K562 (cell line): ENCODE data around the gene UNC119B. TPM values are rescaled to one million over a fixed set of nuclear protein-coding genes. Genes with fewer than 3 reads are reported as not detected.
A peak's percentile ranks its signal among the peaks of the same experiment; 100 is the strongest.

Experiments
- ARHGAP35 ChIP-seq: fragments of 450-650 bp; IDR thresholded peaks from 2 replicates; pipeline ENCODE4 v1.6.1; 2018; ENCODE audit not compliant: partially characterized antibody
- ATF1 ChIP-seq, 2 experiments: fragments of 450-650 bp in 1 of 2; IDR thresholded peaks; 2 replicates each; pipeline ENCODE4 v1.6.1; 2016; ENCODE audit warnings: missing compliant biosample characterization in 1 of 2, missing genetic modification characterization in 1 of 2
- BCL6 ChIP-seq: fragments of 250-450 bp; sonication (Bioruptor Pico); IDR thresholded peaks from 2 replicates; pipeline ENCODE4 v1.4.0; 2020
- CBX3 ChIP-seq, 2 experiments: IDR thresholded peaks; 1 replicate in 1 of 2; 2 replicates in 1 of 2; pipeline ENCODE4 v1.6.1; 2012; ENCODE audit warnings: inconsistent platforms in 2 of 2, low read length in 2 of 2, borderline replicate concordance in 1 of 2, control low read depth in 1 of 2
- E2F1 ChIP-seq: sonication (generic); formaldehyde crosslinking; IDR thresholded peaks from 2 replicates; pipeline ENCODE4 v1.8.1; 2023; ENCODE audit warnings: mild to moderate bottlenecking, missing genetic modification reagents, moderate library complexity
- HDAC1 ChIP-seq, 2 experiments: fragments of 450-650 bp; IDR thresholded peaks; 2 replicates each; pipeline ENCODE4 v1.6.1; 2016 to 2017; ENCODE audit warnings: inconsistent platforms in 1 of 2, mild to moderate bottlenecking in 1 of 2, moderate library complexity in 1 of 2
- KDM4B ChIP-seq, 2 experiments: fragments of 450-650 bp in 1 of 2; sonication (generic) in 1 of 2; IDR thresholded peaks; 2 replicates each; pipeline ENCODE4 v1.6.1; 2016 to 2017; ENCODE audit warnings: borderline replicate concordance in 2 of 2, antibody characterized with exemption in 1 of 2, low read depth in 1 of 2, mild to moderate bottlenecking in 1 of 2
- MAFK ChIP-seq: IDR thresholded peaks from 2 replicates; pipeline ENCODE4 v1.6.1; 2011; ENCODE audit warnings: low read length, improper control_type of control experiment
- MCM2 ChIP-seq: fragments of 450-650 bp; IDR thresholded peaks from 2 replicates; pipeline ENCODE4 v1.6.1; 2017; ENCODE audit warnings: low read depth, mild to moderate bottlenecking
- MEF2A ChIP-seq: IDR thresholded peaks from 2 replicates; pipeline ENCODE4 v1.6.1; 2011; ENCODE audit warnings: low read depth, mild to moderate bottlenecking, low read length, moderate library complexity; ENCODE audit not compliant: control insufficient read depth
- NCOA6 ChIP-seq: fragments of 450-650 bp; IDR thresholded peaks from 2 replicates; pipeline ENCODE4 v1.6.1; 2017; ENCODE audit warnings: mild to moderate bottlenecking
- PHB ChIP-seq: fragments of 250-450 bp; sonication (Bioruptor Pico); IDR thresholded peaks from 2 replicates; pipeline ENCODE4 v1.5.0; 2021
- RUNX1 ChIP-seq: sonication (generic); IDR thresholded peaks from 2 replicates; pipeline ENCODE4 v1.6.1; 2016; ENCODE audit warnings: antibody characterized with exemption, low read depth
- STAT5A ChIP-seq: IDR thresholded peaks from 2 replicates; pipeline ENCODE4 v1.6.1; 2012; ENCODE audit warnings: low read length, inconsistent platforms, borderline replicate concordance
- ZC3H8 ChIP-seq: fragments of 450-650 bp; IDR thresholded peaks from 2 replicates; pipeline ENCODE4 v1.6.1; 2017
- ZFX ChIP-seq: sonication (generic); formaldehyde crosslinking; IDR thresholded peaks from 2 replicates; pipeline ENCODE4 v1.8.0; 2022; ENCODE audit warnings: mild to moderate bottlenecking, missing genetic modification reagents, moderate library complexity
- ZNF79 ChIP-seq: fragments of 250-450 bp; sonication (Bioruptor Pico); IDR thresholded peaks from 2 replicates; pipeline ENCODE4 v1.4.0; 2020; ENCODE audit warnings: low read depth, mild to moderate bottlenecking, moderate library complexity
- polyA plus RNA-seq, 8 experiments: library from polyadenylated mRNA; depleted of rRNA in 4 of 8; stranded (reverse) in 5 of 8; unstranded in 3 of 8; fragments of >200 nt; fragmentation: Nextera tagmentation in 2 of 8; fragmentation: Illumina TruSeq in 1 of 8; extraction: Ambion mirVana in 2 of 8; extraction: Trizol in 1 of 8; gene quantifications; 2 replicates each; pipeline versions ENCODE4 v1.2.1 to v1.2.3, GENCODE V29; 2011 to 2014; ENCODE audit warnings: inconsistent platforms in 1 of 8, missing spikeins in 1 of 8
- total RNA-seq, 7 experiments: library from RNA; depleted of rRNA in 6 of 7; stranded (reverse); fragments of >200 nt in 6 of 7; fragmentation: Illumina TruSeq in 2 of 7; extraction: Trizol in 2 of 7; gene quantifications; 2 replicates each; pipeline versions ENCODE4 v1.2.1 to v1.2.3, GENCODE V29; 2011 to 2021; ENCODE audit warnings: low replicate concordance in 1 of 7
- TF ChIP-seq, protein P1 (sequence below): fragments of 250-450 bp; sonication (Bioruptor Pico); IDR thresholded peaks from 2 replicates; pipeline ENCODE4 v1.6.1; 2021; ENCODE audit warnings: mild to moderate bottlenecking
- TF ChIP-seq, protein P2 (sequence below): sonication (generic); formaldehyde crosslinking; IDR thresholded peaks from 2 replicates; pipeline ENCODE4 v1.8.1; 2022; ENCODE audit warnings: missing genetic modification reagents
- TF ChIP-seq, protein P3 (sequence below): fragments of 450-650 bp; IDR thresholded peaks from one replicate; pipeline ENCODE4 v1.6.1; 2018; ENCODE audit warnings: mild to moderate bottlenecking, moderate library complexity; ENCODE audit not compliant: partially characterized antibody
- TF ChIP-seq, protein P4 (sequence below): fragments of 200-800 bp; sonication (Bioruptor generic); IDR thresholded peaks from 2 replicates; pipeline ENCODE4 v1.6.1; 2016; ENCODE audit warnings: missing genetic modification characterization, missing compliant biosample characterization

Gene UNC119B
- total and polyA plus RNA-seq, 9 of the 15 experiments (the other 6 are each of a cell fraction or from before 2014, with no cell fraction given), result 4.0 to 34.5 (median 15.1) TPM

DNA sequence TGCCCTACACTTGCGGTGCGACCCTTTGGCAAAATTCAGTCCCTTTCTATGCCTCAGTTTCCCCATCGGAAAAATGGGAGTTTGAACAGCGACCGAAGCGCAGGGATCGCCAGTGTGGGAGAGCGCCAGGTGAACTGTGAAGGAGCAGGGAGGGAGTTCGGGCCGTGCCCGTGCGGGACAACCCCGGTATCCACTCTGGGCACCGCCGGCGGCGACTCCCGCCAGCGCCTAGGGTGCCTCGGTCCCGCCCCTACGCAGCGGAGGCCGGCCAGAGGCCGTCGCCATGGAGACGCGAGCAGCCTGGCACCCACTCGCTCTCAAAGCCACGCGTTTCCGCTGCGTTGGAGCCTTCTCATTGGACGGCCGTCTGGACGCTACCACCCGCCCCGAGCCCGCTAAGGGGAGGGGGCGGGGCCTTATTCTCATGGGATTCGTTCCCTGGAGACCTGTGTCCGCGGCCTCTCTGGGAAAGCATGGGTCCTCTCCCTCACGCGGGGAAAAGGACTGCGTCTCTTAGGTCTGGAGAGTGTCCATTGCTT is 24.0 kb upstream of the UNC119B start (continued):
- TF ChIP-seq, protein P1, sequence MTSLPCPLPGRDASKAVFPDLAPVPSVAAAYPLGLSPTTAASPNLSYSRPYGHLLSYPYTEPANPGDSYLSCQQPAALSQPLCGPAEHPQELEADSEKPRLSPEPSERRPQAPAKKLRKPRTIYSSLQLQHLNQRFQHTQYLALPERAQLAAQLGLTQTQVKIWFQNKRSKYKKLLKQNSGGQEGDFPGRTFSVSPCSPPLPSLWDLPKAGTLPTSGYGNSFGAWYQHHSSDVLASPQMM, result no peak
- TF ChIP-seq E2F1 (CRISPR knock-in tag) (peak; percentile 47), MCM2 (no peak), ATF1 (CRISPR knock-in tag; IDR thresholded peaks at IDR 0.05) (no peak), ATF1 (tag; IDR thresholded peaks at IDR 0.05) (peak; percentile 93), MAFK (no peak), ZFX (CRISPR knock-in tag) (peak; percentile 43), ZC3H8 (no peak), PHB (CRISPR knock-in tag) (no peak), ZNF79 (CRISPR knock-in tag) (no peak), HDAC1 (IDR thresholded peaks at IDR 0.05) (no peak), STAT5A (no peak), KDM4B (IDR thresholded peaks at IDR 0.05; ENCODE audit: borderline replicate concordance in 2 of 2, low read depth in 1 of 2) (no peak), CBX3 (IDR thresholded peaks at IDR 0.05; ENCODE audit: borderline replicate concordance in 1 of 2, low read length in 2 of 2) (no peak), BCL6 (CRISPR knock-in tag) (no peak), MEF2A (no peak), ARHGAP35 (no peak), NCOA6 (no peak), RUNX1 (no peak)
- TF ChIP-seq, protein P2, sequence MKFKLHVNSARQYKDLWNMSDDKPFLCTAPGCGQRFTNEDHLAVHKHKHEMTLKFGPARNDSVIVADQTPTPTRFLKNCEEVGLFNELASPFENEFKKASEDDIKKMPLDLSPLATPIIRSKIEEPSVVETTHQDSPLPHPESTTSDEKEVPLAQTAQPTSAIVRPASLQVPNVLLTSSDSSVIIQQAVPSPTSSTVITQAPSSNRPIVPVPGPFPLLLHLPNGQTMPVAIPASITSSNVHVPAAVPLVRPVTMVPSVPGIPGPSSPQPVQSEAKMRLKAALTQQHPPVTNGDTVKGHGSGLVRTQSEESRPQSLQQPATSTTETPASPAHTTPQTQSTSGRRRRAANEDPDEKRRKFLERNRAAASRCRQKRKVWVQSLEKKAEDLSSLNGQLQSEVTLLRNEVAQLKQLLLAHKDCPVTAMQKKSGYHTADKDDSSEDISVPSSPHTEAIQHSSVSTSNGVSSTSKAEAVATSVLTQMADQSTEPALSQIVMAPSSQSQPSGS (CRISPR knock-in tag), result no peak
- TF ChIP-seq, protein P3, sequence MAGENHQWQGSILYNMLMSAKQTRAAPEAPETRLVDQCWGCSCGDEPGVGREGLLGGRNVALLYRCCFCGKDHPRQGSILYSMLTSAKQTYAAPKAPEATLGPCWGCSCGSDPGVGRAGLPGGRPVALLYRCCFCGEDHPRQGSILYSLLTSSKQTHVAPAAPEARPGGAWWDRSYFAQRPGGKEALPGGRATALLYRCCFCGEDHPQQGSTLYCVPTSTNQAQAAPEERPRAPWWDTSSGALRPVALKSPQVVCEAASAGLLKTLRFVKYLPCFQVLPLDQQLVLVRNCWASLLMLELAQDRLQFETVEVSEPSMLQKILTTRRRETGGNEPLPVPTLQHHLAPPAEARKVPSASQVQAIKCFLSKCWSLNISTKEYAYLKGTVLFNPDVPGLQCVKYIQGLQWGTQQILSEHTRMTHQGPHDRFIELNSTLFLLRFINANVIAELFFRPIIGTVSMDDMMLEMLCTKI, result no peak
- TF ChIP-seq, protein P4, sequence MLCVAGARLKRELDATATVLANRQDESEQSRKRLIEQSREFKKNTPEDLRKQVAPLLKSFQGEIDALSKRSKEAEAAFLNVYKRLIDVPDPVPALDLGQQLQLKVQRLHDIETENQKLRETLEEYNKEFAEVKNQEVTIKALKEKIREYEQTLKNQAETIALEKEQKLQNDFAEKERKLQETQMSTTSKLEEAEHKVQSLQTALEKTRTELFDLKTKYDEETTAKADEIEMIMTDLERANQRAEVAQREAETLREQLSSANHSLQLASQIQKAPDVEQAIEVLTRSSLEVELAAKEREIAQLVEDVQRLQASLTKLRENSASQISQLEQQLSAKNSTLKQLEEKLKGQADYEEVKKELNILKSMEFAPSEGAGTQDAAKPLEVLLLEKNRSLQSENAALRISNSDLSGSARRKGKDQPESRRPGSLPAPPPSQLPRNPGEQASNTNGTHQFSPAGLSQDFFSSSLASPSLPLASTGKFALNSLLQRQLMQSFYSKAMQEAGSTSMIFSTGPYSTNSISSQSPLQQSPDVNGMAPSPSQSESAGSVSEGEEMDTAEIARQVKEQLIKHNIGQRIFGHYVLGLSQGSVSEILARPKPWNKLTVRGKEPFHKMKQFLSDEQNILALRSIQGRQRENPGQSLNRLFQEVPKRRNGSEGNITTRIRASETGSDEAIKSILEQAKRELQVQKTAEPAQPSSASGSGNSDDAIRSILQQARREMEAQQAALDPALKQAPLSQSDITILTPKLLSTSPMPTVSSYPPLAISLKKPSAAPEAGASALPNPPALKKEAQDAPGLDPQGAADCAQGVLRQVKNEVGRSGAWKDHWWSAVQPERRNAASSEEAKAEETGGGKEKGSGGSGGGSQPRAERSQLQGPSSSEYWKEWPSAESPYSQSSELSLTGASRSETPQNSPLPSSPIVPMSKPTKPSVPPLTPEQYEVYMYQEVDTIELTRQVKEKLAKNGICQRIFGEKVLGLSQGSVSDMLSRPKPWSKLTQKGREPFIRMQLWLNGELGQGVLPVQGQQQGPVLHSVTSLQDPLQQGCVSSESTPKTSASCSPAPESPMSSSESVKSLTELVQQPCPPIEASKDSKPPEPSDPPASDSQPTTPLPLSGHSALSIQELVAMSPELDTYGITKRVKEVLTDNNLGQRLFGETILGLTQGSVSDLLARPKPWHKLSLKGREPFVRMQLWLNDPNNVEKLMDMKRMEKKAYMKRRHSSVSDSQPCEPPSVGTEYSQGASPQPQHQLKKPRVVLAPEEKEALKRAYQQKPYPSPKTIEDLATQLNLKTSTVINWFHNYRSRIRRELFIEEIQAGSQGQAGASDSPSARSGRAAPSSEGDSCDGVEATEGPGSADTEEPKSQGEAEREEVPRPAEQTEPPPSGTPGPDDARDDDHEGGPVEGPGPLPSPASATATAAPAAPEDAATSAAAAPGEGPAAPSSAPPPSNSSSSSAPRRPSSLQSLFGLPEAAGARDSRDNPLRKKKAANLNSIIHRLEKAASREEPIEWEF (CRISPR knock-in tag), result no peak
